ENCODE results near the gene TBC1D13. TPM values are rescaled to one million over a fixed set of nuclear protein-coding genes. Genes with fewer than 3 reads are reported as not detected.

Gene TBC1D13
- total and polyA plus RNA-seq, 9 of the 15 experiments (the other 6 are each of a cell fraction or from before 2014, with no cell fraction given) = 2.3 to 28.7 (median 11.4) TPM

DNA sequence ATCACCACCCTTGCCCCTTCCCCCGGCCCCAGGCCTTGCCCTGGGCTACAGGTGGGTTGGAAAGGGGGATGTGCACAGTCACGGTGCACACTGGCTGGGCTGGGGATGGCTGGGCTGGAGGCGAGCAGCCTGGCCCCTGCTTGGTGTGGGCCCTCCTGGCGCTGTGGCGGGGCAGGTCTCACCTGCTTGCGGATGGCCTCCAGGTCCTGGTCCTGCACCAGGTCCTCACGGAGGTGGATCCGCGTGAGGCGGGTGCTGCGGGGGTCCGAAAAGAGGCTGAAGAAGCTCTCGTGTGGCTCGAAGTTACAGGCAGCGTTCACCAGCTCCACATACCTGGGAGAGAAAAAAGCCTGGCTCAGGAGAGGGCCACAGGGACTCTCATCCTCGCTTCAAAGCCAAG lies 33.4 kb upstream of the TBC1D13 start:
- Histone ChIP-seq H3K4me3 (no peak overlapping the region), H3K36me3 (ENCODE audit: control insufficient read depth, insufficient read depth, low read length) (peaks cover 10% of the 10 kb centered on the region; the same call in 2 of the 3 replicates), H4K20me1 (replicated peaks; ENCODE audit: control insufficient read depth, insufficient read depth, low read length) (no peaks in the 10 kb centered on the region), H3K27me3 (ENCODE audit: control insufficient read depth in 2 of 2, insufficient read depth in 2 of 2, low read length in 2 of 2) (no peaks in the 10 kb centered on the region), H3K4me1 (replicated peaks in 1 of 2; ENCODE audit: control insufficient read depth in 2 of 2, insufficient read depth in 2 of 2, low read length in 2 of 2) (peaks cover 0 to 12% of the 10 kb centered on the region in 2 experiments; a peak in 2 of 5 replicates), H3K79me2 (ENCODE audit: control insufficient read depth, insufficient read depth, low read length) (no peaks in the 10 kb centered on the region), H3K4me2 (ENCODE audit: insufficient read depth, low read length) (no peak overlapping the region), H2AFZ (ENCODE audit: low read depth, low read length) (no peak overlapping the region), H3K27ac (ENCODE audit: extremely low read depth, low read depth, low read length) (no peak overlapping the region), H3K9me3 (replicated peaks; ENCODE audit: control insufficient read depth, insufficient read depth, low read depth, low read length) (no peaks in the 10 kb centered on the region), H3K9ac (ENCODE audit: insufficient read depth in 1 of 2, low read depth in 2 of 2, low read length in 2 of 2) (peak overlapping the region in 1 of 2 experiments; percentile 20; a peak in 1 of 4 replicates), H3K9me1 (ENCODE audit: control insufficient read depth, insufficient read depth, low read length) (no peaks in the 10 kb centered on the region)
- intact Hi-C loops (cut with micrococcal nuclease) = no loop called here
- FAIRE-seq (no peak), ATAC-seq (no peak), DNase-seq (ENCODE audit: extremely low read depth in 1 of 4, low spot score in 3 of 4) (no peak)
- TF ChIP-seq, protein P1, sequence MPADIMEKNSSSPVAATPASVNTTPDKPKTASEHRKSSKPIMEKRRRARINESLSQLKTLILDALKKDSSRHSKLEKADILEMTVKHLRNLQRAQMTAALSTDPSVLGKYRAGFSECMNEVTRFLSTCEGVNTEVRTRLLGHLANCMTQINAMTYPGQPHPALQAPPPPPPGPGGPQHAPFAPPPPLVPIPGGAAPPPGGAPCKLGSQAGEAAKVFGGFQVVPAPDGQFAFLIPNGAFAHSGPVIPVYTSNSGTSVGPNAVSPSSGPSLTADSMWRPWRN (IDR thresholded peaks at IDR 0.05; ENCODE audit: low read depth) = no peak
- TF ChIP-seq ZNF76 (CRISPR knock-in tag; IDR thresholded peaks at IDR 0.05; ENCODE audit: borderline replicate concordance) = no peak
- no peak for TF ChIP-seq YBX1 (IDR thresholded peaks at IDR 0.05)
- ChIA-PET POLR2A (interaction anchor here (0.7 to 1.1 kb wide), 4 partner anchors 8 to 403 kb away, joined by 3 to 4 read pairs (median 3); no protein-coding TSS in a partner anchor), CTCF (ENCODE audit: low intra/inter-chr PET ratio) (no interaction called here)
- in situ Hi-C loops (cut with MboI) = no loop called here
- BruUV-seq (replicated peaks) = no TSS peak
- WGBS (ENCODE audit: insufficient coverage, low coverage, missing lambda C conversion rate) = 73% methylated on average over 14 of the region's 16 CpGs

DNA sequence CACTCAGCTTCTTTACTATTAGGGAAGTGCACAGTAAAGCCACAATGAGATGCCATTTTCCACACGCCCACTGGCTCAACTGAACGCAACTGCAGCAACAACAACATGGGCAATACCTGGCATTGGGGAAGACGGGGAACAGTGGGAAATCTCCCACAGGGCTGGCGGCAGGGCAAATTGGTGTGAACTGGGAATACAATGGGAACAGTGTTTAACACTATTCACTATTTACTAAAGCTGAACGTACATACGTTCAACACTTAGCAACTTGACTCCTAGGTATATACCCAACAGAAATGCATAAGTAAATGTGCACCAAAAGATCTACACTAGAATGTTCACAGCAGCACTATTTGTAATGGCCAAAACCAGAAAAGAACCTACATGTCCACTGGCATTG lies 29.5 kb upstream of the TBC1D13 start:
- FAIRE-seq (no peak), DNase-seq (ENCODE audit: extremely low read depth in 1 of 4, low spot score in 3 of 4) (no peak), ATAC-seq (no peak)
- TF ChIP-seq MBD2 (IDR thresholded peaks at IDR 0.05; ENCODE audit: borderline replicate concordance, low read depth) (no peak), SPI1 (IDR thresholded peaks at IDR 0.05; ENCODE audit: borderline replicate concordance, low read depth, low read length) (0 out of 2 replicates have a peak, but pooled peaks have one; percentile 8), RUNX1 (IDR thresholded peaks at IDR 0.05; ENCODE audit: low read depth) (no peak), PHB2 (IDR thresholded peaks at IDR 0.05; ENCODE audit: low read depth) (no peak), ZNF77 (CRISPR knock-in tag; IDR thresholded peaks at IDR 0.05) (no peak)
- intact Hi-C loops (cut with micrococcal nuclease) = no loop called here
- Histone ChIP-seq H4K20me1 (replicated peaks; ENCODE audit: control insufficient read depth, insufficient read depth, low read length) (no peaks in the 10 kb centered on the region), H3K4me2 (ENCODE audit: insufficient read depth, low read length) (no peak overlapping the region), H2AFZ (ENCODE audit: low read depth, low read length) (no peak overlapping the region), H3K27me3 (ENCODE audit: control insufficient read depth in 2 of 2, insufficient read depth in 2 of 2, low read length in 2 of 2) (no peaks in the 10 kb centered on the region), H3K79me2 (ENCODE audit: control insufficient read depth, insufficient read depth, low read length) (no peaks in the 10 kb centered on the region), H3K4me1 (replicated peaks in 1 of 2; ENCODE audit: control insufficient read depth in 2 of 2, insufficient read depth in 2 of 2, low read length in 2 of 2) (peaks cover 7 to 14% of the 10 kb centered on the region in 2 experiments; a peak in 3 of 5 replicates), H3K9me3 (replicated peaks; ENCODE audit: control insufficient read depth, insufficient read depth, low read depth, low read length) (no peaks in the 10 kb centered on the region), H3K9me1 (ENCODE audit: control insufficient read depth, insufficient read depth, low read length) (no peaks in the 10 kb centered on the region), H3K4me3 (no peak overlapping the region), H3K27ac (ENCODE audit: extremely low read depth, low read depth, low read length) (no peak overlapping the region), H3K9ac (ENCODE audit: insufficient read depth in 1 of 2, low read depth in 2 of 2, low read length in 2 of 2) (no peak overlapping the region), H3K36me3 (ENCODE audit: control insufficient read depth, insufficient read depth, low read length) (peaks cover 6% of the 10 kb centered on the region; the same call in 2 of the 3 replicates)
- no TSS peak for BruUV-seq (replicated peaks)
- CTCF ChIA-PET (ENCODE audit: low intra/inter-chr PET ratio) = no interaction called here
- in situ Hi-C loops (cut with MboI) = no loop called here
- WGBS (ENCODE audit: insufficient coverage, low coverage, missing lambda C conversion rate) = 58% methylated on average over 6 of the region's 6 CpGs
- POLR2A ChIA-PET = interaction anchor here (0.6 kb wide), 1 partner anchor 25 kb away, joined by 3 read pairs; no protein-coding TSS in a partner anchor
